GM20431 (cell line): ENCODE measurements around the gene TBL1Y.
"Not testable (repeated sequence)": the region's sequence is repeated elsewhere in the genome, so short reads cannot be mapped to it uniquely, and the experiment has no call there.

ENCODE experiments used
- in situ Hi-C: fragments of 300-500 bp; cut with MseI, MboI; formaldehyde crosslinking; loops from one replicate; pipeline ENCODE4 v1.15.0; 2020; ENCODE audit warnings: low sequenced_read_pairs; ENCODE audit not compliant: unreplicated experiment

The TBL1Y gene

DNA sequence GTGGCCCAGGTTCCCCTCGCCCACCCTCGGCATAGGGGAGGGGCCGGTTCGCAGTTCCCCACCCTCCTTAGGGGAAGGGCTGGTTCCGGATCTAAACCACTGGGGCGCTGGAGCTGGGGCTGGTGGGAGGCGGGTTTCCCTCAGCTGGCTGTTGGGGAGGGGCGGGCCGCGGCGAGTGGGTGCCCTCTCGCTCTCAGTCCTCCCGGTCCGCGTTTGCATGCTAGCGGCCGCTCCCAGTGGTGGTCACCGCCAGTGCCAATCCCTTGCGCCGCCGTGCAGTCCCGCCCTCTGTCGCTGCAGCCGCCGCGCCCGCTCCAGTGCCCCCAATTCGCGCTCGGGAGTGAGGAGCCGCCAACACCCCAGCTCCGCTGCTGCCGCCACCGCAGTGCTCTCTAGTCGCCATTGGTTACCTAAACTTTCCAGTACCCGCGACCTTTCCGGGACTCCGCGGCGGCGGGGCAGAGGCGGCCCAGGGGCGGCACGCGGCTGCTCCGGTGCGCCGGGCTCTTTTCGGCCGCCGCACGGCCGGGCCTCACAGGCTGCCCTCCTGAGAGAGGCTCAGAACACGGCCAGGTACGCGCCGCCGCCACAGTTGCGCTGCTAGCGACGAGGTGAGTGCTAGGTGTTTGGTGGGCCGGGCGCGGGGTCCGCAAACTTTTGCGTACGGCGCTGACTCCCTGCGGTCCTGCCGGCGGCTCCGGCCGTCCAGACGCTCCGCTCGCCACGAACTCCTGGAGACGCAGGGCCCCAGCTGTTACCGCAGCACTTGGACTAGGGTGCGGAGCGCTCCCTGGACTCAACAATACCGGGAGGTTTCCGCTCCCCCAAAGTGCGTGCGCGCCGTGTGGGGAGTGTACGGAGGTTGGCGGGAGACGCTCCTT is at the start of gene TBL1Y:
TBL1Y (plus strand) TSS at position 326 of the 881 bp plus-strand sequence. CDS start 114,388 bp downstream, outside the sequence.
- in situ Hi-C loops: no loop called here

DNA sequence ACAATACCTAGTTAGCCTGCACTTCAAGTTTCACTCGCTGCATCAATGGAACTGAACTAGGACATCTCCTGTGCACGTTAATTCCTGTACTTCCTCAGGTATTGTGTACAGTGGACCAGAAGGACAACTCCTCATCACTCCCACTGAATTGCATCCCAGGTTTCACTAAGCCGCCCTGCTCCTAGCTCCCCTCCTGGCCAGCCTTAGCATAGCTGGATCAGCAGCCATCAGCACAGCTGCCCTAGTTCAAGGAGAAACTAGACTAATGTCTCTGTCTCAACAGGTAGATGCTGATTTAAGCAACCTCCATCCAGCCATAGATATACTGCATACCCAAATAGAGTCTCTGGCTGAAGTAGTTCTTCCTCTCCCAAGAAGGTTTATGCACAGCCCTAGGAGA is 16.0 kb upstream of the TBL1Y start:
- in situ Hi-C loops: no loop called here

DNA sequence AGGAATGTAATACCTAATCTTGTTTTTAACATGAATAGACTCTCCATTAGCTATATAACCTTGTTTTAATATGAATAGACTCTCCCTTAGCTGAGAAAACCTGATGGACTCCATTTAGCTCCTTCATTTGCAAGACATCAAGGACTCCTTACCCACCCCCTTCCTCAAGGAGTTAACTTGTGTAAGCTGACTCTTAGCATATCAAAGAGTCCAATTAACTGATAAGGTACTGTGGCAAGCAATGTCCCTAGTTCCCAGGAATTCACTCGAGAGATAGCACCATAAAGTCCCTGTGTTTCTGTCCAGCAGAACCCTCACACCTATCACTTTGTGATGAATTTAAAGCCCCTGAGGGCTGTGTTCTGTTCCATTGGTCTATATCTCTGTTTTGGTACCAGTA is 15.3 kb upstream of the TBL1Y start:
- in situ Hi-C loops: no loop called here

DNA sequence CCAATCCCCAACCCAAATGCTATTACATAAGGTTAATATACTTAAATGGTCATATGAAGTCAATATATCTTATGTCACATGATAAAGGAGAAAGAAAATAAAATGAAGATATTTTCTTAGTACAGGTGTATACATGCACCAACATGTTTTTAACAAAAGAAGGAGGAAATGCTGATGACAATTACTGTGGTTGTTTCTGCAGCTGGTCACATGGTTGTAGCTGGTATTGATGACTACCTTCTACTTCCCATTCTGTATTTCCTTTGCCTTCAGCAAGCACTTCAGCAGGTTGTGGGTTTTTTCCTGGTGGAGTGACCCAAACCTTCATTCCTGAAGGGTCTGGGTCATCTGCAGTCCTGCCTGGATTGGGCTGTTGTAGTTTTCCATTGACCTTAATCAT is 8.4 kb upstream of the TBL1Y start:
- in situ Hi-C loops: not testable (repeated sequence)

DNA sequence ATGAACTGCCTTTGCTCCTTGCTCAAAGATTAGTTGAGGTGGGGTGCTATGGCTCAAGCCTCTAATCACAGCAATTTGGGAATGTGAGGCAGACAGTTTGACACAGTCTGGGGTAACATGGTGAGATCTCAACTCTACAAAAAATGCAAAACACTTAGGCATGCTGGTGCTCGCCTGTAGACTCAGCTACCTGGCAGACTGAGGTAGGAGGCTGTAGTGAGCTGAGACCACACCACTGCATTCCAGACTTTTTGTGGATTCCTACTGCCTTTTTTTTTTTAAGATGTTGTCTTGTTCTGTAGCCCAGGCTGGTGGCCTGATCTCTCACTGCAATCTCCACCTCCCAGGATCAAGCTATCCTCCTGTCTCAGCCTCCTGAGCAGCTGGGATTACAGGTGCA is 2.9 kb upstream of the TBL1Y start:
- in situ Hi-C loops: no loop called here

DNA sequence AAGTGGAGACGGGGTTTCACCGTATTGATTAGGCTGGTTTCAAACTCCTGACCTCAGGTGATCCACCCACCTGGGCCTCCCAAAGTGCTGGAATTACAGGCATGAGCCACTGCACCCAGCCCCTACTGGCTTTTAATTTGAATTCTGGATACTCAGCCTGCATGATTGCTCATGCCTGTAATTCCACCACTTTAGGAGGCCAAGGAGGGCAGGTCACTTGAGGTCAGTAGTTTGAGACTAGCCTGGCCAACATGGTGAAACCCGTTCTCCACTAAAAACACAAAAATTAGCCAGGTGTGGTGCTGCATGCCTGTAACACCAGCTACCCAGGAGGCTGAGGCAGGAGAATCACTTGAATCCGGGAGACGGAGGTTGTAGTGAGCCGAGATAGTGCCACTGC is 2.5 kb upstream of the TBL1Y start:
- in situ Hi-C loops: not testable (repeated sequence)

DNA sequence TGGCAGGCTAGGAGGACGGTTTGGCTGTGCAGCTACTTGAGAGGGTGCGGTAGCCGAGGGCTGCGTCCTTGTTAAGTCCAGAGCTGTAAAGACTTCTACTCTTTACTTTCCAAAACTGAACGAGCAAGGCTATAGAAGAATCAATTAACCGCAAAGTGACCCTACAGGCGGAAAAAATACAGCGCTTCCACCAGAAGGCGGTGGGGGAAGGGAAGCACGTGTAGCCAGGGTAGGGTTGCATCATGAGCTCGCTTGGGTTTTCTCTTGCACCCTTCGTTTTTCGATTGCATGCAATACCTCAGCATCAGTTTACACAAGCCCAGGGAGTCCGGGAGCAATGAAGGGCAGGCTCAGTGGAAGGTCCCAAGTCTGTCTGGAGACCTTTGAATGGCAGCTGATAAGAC is 1.4 kb upstream of the TBL1Y start:
- in situ Hi-C loops: no loop called here

DNA sequence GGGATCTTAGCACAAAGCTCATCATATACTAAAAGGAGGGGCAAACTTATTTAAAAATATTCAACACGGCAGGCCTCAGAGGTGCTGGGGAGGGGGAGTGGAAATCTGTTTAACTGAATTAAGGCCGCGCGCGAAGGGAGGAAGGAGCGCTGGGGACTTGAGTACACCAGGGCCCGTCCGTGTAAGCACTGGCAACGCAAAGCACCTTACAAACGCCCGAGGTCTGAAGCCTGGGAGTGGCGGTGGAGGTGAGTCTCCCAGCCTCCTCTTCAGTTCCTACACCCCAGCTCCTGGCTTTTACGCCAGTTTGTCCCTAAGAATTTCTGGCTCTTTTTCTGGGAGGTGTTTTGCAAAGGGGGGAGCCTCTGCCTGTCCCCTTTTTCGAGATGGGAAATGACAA is 641 bp upstream of the TBL1Y start:
- in situ Hi-C loops: no loop called here

DNA sequence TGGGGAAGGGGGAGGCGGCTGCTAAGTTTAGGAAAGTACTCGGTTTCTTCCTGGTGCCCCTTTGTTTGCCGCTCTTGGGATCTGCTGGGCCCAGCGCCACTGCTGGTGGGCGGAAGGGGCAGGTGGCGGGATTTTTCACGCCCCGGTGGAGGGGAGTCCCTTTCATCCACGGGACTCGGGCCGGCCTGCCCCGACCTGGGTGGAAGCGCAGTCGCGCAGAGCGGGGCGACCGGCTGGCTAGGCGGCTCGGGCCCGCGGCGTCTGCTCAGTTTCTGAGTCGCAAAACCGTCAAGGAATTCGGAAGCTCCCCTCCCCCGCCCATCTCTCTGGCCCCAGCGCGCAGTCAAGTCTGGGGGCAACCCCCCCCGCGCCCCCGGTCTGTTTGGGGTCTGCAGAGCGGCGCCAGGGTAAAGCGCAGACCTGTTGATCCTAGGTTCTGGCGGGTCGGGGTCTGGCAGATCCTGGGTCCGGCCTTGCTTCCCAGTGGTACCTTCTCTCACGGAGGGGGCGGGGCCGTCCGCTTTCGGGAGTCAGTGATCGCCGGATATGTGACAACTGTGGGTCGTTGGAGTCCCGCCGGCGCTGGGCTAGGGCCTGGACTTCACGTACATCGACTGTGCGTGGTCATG is 870 bp downstream of the TBL1Y start, which contains the start of gene AMELY:
AMELY (minus strand) TSS at position 500 of the 629 bp plus-strand sequence. CDS start 39,144 bp downstream, outside the sequence.
- in situ Hi-C loops: no loop called here

DNA sequence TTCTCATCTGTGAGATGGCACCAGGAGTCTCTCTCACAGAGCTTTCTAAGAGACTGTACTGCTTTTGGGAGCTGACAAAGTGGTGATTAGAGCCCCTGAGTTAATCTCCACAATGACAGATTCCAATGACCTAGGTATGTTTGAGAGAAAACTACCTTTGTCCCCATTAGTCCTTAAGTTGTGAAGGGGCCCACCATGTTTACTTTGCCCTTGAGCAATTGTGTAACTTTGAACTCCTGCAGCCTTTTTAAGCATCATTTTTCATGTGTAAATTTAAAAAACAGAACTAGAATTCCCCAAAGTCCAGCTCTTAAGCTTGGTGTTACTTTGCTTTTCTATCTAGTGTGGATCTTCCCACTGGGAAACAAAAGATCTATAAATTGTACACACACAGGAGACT is 2.9 kb downstream of the TBL1Y start:
- in situ Hi-C loops: no loop called here

DNA sequence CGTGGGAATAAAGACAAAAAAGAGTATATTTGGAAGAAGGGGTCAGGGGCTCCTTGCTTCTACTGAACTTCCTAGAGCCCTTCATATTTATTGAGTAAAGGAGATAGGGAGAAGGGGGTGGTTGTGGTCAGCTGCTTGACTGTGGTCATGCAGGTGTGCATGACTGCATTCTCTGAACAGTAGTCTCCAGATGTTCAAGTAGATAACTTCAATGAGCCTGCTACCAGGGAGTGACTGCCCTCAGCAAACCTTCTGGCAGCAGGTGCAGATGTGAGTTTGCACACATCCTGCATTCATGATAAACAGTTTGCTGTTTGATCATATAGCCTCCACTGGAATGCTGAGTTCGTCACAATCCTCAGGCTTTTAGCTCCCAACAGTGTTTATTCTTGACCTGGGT is 10.6 kb downstream of the TBL1Y start:
- in situ Hi-C loops: no loop called here

DNA sequence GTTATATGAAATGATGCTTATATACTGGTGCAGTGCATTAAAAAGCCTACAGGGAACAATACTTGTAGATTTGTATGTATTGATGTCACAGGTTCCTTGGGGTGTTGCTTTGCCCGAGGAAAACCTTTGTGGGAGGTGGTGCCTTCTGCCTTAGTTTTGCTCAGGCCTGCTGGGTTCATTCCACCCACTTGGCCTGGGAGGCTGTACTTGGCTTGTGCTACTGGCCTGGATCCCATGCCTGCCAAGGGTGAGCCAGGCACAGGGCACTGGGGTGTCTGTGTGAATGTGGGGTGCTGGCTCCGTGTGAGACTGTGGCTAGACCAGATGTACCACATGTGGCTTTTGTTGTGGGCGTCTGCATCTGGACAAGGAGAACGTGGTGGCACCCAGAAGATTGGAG is 17.8 kb downstream of the TBL1Y start:
- in situ Hi-C loops: no loop called here

DNA sequence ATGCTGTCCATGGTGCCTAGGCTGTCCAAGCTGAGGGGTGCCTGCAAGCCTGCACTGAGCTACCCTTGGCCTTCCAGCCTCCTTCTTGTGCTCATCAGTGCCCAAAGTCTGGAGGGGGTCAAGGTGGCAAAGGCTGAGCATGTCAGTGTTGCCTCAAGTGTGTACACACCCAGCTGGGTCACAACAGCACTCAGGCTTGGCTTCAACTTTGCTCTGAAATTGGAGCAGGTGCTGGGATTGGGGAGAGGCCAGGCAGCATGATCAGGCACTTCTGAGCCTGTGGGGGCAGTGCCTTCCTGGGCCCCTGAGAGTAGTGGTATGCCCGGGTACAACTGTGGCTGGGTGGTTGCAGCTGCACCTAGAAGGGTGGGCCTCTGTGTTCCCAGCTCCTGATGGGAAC is 18.7 kb downstream of the TBL1Y start:
- in situ Hi-C loops: no loop called here

DNA sequence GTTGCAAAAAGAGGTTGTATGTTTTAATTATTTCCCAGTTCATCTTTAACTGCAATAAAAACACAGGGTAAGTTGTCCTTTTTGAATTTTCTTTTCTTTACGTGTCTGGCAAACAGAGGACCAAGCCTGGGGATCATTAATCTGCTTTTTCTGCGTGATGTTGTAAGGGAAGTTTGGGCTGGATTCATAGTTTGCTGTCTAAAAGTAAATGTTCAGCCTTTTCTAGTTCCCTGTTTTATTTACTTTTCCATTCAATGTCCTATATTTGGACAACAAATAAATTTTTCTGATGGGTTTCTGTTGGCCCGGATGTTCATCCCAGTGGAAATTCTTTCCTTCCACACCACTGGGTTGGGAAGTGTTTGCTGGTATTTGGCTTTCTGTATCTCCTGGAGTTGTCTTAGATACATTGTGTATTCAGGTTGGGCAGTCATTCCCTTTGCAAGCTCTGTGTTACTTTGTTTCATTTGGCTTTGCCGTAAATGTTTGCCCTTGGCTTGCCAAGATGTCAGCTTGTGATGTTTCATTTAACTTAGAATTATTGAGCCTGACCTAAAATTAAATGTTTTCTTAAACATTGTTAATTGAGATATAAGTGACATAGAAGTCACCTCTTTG is 21.4 kb downstream of the TBL1Y start:
- in situ Hi-C loops: no loop called here

DNA sequence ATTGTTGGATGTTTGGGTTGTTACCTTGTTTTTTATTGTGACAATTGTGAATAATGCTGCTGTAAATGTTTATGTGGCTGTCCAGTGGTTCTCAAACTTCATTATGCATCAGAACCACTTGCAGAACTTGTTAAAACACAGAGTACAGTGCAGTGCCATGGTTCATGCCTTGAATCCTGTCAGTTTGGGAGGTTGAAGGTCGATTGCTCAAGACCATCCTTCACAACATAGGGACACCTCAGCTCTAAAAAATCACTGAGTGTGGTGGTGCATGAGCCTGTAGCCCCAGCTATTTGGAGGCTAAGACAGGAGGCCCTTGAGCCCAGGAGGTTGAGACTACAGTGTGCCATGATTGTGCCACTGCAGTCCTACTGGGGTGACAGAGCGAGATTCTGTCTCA is 25.0 kb downstream of the TBL1Y start:
- in situ Hi-C loops: no loop called here

DNA sequence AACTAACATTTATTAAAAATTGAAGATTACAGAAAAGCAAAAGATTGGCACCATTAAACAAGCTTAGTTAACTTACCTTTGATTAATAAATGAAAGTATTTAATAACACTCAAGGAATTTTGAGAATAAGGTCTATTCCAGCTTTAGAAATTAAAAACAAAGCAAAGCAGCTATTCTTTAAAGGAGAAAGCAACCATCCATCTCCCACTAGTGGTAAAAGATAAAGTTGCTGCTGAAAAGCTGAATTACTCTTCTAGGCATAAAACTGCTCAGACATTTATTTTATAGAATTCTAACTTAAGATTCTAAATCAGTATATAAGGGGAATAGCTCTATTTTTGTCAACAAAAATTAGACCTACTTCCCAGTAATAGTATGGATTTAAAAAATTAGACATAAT is 37.2 kb downstream of the TBL1Y start:
- in situ Hi-C loops: no loop called here

DNA sequence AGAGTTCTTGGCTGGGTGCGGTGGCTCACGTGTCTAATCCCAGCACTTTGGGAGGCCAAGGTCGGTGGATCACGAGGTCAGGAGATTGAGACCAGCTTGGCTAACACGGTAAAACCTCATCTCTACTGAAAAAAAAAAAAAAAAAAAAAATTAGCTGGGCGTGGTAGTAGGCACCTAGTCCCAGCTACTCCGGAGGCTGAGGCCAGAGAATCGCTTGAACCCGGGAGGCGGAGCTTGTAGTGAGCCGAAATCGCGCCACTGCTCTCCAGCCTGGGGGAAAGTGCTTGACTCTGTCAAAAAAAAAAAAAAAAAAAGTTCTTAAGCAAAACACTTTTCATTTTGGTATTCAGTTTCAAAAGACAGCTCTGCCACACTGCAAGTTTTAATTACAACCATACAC is 37.9 kb downstream of the TBL1Y start:
- in situ Hi-C loops: no loop called here

DNA sequence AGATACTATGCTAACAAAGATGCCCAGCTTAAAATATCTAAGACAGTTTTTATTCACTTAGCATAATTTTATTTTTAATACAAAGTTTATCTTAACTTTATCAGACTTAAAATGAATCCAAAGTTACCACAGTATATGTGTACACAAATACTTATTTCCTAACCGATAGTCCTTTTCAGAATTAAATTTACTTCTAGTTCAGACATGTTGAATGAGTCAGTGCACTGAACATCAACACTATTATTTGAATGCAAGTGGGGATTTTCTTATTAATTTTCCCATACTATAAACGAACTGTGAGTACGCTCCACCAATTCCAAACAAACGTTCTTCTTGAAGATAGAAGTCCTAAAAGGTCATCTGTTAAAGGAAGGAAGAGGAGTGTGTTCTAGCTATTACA is 39.5 kb downstream of the TBL1Y start:
- in situ Hi-C loops: loop anchor here (25.0 kb wide), 1 partner anchor 137 kb away; no protein-coding TSS in a partner anchor

DNA sequence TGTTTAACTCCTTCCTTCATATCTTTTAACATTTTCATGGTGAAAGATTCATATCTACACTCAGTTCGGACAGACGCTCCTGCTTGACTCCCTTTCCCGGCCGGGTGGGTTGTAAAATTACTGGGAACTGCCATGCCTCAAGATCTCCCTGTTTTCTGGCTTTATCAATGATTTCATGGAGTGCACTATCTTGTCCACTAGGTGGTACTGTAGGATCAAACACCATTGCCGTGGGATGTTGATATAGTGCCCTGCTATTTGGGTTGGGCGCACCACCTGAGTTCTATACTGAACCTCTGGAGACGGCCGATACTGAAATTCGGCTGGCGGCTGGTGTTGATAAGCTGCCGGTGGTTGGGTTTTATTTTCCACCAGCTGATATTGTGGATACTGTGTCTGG is 54.2 kb downstream of the TBL1Y start:
- in situ Hi-C loops: loop anchor here (25.0 kb wide), 1 partner anchor 123 kb away; no protein-coding TSS in a partner anchor

DNA sequence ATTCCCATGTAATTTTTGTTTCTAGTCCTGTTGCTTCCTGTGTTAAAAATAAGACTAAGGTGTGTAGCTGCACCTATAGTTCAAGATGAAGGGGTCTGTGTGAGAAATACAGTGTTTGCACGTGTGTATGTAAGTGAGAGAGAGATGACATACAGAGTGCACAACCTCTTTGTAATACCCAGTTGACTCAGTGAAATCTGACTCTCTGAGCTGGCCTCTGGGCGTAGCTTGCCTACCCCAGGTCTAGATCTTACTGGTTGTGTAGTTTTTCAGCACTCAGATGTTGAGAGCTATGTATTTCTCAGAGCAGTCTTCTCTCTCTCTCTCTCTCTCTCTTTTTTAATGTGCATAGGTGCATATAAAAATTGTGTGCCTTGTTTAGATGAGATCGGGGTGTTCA is 56.0 kb downstream of the TBL1Y start:
- in situ Hi-C loops: loop anchor here (25.0 kb wide), 1 partner anchor 121 kb away; no protein-coding TSS in a partner anchor

DNA sequence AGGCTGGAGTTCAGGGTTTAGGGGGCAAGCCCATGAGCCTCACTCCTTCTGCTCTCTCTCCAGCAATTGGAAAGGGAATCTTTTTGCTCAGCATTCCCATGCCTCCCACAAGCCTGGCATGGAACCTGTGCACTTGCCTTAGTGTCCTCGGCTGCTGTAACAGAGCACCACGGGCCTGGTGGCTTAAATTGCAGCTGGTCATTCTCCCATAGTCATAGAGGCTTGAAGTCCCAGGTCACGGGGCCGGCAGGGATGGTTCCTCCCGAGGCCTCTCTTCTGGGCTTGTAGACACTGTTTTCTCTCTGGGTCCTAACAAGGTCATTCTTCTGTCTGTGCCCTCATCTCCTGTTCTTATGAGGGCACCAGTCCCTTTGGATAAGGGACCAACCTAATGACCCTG is 57.2 kb downstream of the TBL1Y start:
- in situ Hi-C loops: loop anchor here (25.0 kb wide), 1 partner anchor 120 kb away; no protein-coding TSS in a partner anchor
